Left kidney (tissue), 2 donors: ENCODE results near the gene ADGRF5. TPM values are rescaled to one million over a fixed set of nuclear protein-coding genes. Genes with fewer than 3 reads are reported as not detected.

Experiments used
- DNase-seq: peaks from one replicate; pipeline ENCODE4 v3.0.0-alpha.2; 2013
- polyA plus RNA-seq: library from polyadenylated mRNA; unstranded; fragments of 120-200 nt; gene quantifications from one replicate; pipeline ENCODE4 v1.2.1, GENCODE V29; 2013; ENCODE audit not compliant: insufficient read length

Gene ADGRF5
- polyA plus RNA-seq, 1 donor: 25.5 TPM

DNA sequence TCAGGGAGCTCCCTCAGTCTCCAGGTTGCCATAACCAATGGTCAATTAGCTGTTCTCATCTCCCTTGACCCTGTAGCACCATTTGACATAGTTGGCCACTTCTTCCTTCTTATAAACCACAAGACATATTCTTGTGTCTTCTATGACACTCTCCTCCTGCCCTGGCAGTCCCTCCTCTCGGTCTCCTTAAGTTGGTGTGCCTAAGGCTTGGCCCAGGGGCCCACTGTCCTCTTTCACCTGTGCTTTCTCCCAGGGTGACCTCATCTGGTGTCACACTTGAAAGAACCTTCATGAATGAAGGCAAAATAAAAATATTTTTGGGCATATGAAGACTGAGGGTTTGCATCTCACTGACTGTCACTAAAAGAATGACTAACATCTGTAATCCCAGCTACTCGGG is 9.7 kb upstream of the ADGRF5 start:
- DNase-seq: no peak

GRCh38 chr6:46930331-46930730 is 8.6 kb upstream of the ADGRF5 start:
- DNase-seq: no peak

DNA sequence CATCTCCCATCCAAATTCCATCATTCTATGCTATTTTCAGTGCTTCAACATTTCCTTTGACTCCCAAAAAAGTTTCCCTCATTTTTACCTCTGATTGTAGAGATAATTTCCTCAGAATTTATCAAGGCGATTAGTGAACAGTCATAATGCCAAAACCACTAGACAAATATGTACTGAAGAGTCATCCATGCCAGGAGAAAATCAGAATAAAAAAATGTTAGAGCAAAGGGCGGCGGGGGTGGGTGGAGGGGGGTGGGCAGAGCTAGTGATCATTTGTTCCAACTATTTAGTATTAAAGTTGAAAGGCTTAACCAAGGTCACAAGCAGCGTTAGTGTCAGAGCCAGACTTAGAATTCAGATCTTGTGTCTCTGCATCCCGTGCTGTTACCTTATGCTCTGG is 5.3 kb upstream of the ADGRF5 start:
- no peak for DNase-seq

- DNase-seq: no peak
Observed at GRCh38 chr6:46926481-46926880, 4.7 kb upstream of the ADGRF5 start.

DNA sequence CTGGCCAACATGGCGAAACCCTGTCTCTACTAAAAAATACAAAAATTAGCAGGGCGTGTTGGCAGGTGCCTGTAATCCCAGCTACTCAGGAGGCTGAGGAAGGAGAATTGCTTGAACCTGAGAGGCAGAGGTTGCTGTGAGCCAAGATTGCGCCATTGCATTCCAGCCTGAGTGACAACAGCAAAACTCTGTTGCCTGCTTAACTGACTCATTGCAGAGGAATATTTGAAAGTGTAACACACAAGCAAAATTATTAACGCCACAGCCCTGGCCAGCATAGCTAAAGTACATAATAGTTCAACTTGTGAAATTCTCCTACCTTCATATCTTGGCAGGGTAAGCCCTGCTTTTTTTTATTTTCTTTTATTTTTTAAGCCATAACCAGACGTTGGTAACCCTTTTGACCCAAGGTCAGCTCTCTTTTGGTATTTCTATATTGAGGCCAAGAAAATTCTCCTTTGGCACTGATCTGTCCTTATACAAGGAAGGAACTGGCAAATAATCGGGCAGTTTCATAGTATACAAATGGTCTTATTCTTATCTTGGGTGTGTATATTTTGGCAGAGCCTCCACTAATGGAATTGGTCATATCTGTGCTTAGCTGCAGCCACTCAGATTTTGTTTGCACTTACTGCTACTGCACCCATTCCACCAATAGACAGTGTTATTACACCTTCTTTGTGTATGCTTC is 4.0 kb upstream of the ADGRF5 start:
- no peak for DNase-seq

DNA sequence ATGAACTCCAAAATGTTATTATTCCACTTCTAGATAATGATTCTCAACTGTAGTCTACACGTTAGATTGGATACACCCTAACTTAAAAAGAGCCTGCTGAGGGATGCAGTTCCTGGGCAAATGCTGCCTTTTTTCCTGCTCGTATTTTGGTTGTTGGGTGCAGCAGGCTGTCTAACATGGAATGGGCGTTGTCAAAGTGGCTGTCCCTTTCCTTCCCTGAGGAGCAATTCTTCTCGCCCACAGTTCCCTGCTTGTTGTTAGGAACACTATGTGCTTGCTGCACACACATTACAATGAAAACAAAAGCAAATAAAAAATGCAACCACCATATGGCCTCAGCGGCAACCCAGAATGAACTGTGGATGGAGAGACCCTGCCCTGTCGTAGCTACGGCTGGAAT is 1.7 kb upstream of the ADGRF5 start:
- no peak for DNase-seq

- DNase-seq: no peak
Observed at GRCh38 chr6:46921059-46921458, 679 bp downstream of the ADGRF5 start.

DNA sequence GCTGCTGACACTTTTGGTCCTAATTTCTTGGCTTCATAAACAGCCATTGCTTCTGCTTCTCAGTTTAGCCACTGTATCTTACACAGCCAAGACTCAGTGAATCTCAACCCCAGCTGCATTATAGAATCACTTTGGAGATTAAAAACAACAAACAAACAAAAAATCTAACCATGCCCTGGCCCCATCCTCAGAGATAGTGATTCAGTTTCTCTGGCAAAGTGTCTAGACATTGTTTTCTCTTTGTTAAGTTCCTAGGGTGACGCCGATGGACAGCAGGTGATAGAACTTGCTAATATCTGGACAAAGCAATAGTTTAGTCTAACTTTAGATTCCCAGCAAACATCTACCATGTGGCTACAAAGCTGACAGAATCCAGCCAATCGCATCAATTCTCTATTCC is 2.9 kb downstream of the ADGRF5 start:
- DNase-seq: no peak

DNA sequence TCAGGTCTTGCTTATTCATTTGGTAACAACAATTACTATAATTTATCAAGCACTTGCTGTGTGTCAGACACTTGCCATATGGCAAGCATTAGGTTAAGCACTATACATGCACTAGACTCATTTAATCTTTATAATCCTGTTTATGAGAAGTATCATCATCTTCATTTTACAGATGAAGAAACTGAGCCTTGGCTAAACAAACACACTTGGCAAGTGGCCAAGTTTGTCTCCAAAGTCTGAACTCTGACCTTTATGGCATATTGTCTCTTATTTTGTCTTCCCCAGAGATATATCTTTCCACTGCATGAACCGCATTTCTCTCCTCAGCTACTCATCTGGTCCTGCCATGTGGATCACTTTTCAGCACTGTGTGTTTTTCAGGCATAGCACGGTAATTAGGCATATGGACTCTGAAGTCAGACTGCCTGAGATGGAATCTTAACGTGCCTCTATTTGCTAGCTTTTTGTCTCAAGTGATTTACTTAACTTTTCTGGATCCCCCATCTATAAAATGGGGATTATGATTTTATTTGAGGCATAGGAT is 4.7 kb downstream of the ADGRF5 start:
- DNase-seq: no peak

DNA sequence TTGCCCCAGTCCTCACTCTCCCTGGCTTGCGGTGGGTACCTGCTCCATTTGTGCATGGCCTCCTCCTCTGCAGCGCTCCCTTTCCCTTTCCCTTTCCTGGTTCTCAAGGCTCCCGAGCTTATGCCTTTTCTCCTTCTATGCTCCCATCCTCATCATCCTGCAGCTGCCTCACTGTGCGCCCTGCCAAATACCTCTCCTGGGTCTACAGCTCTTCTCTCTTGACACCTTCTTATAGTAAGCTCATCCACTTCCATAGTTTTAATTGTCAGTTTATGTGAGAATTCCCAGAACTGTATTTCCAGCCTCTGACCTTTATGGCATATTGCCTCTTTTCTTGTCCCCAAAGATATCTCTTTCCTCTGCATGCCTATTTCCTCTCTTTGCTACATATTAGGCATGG is 5.9 kb downstream of the ADGRF5 start:
- no peak for DNase-seq

GRCh38 chr6:46915380-46915779 is 6.4 kb downstream of the ADGRF5 start:
- DNase-seq: no peak

DNA sequence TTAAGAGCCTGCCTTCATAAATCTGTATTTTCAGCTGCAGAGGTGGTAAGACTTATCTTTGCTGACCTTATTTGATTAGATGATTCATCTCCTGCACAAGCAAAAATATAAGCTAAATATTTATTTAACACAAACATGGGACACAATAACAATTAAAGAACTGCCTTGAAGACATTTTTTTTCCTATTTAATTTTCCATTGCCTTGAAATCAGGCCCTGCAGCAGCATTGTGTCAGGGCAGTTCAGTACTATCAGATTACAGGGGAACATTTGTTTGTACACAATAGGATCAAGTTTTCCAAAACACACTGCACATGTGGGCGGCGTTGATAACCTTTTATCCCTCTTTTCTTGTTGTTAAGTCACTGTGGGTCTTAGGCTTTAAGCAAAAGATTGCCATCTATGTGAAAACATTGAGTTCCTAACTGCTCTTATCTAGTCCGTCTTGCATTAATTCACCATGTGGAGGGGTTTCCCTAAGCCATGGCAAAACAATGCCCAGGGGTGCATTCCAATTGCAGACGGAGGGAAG is 7.4 kb downstream of the ADGRF5 start:
- DNase-seq: no peak

GRCh38 chr6:46909371-46909770 is 12.4 kb downstream of the ADGRF5 start:
- no peak for DNase-seq

DNA sequence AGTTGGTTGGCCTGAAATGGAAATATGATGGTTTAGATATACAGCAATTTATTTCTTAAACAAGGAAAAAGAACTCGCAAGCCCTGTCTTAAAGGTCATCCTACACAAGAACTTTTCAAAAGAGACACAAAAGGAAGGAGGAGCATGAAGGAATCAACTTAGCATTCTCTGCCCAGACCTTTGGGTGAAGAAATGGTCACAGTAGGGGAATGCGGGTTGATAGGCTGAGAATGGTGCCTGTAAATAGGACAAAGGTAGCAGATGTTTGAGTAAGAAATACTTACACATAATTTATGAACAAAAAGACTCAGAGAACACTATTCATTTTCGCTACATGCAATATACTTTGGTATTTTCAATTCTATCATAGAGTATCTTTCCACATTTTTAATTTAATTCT is 15.0 kb downstream of the ADGRF5 start:
- no peak for DNase-seq

- DNase-seq: no peak
Observed at GRCh38 chr6:46904117-46904516, 17.6 kb downstream of the ADGRF5 start.

DNA sequence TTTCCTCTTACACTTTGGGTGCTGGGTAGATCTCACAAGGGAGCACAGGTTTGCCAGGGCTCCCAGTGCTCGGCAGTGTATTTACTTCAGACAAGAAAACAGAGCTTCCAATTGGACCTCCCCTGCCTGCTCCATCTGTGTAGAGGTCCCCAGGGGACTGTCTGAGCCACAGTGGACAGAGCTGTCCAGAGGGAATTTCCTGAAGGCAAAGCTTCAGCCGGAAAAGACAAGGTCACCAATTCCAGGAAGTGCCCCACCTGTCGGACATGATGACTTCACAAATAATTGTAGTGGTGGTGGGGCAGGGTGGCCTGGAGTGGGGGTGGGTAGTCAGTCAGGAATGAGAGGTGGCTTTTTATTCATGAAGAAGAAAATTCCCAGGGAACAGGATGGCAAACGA is 18.6 kb downstream of the ADGRF5 start:
- no peak for DNase-seq

- DNase-seq: no peak
Observed at GRCh38 chr6:46901882-46902314, 19.8 kb downstream of the ADGRF5 start.

DNA sequence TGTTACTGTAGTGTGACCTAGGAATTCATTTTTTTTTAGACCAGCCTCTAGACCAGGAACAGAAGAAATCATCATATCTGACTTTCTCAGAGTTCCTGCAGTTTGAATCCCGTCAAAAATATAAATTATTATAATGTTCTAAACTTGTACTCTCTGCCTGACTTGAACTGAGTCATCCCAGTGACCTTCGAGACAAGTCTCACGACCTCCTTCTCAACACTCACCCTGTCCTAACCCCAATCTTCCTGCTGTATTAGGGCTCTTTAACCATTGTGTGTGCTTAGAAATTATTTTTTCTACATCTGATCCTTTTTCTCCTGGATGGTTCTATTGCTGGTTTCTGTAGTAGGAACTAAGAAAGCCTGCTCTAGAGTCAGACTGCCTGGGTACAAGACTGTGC is 21.5 kb downstream of the ADGRF5 start:
- DNase-seq: no peak

DNA sequence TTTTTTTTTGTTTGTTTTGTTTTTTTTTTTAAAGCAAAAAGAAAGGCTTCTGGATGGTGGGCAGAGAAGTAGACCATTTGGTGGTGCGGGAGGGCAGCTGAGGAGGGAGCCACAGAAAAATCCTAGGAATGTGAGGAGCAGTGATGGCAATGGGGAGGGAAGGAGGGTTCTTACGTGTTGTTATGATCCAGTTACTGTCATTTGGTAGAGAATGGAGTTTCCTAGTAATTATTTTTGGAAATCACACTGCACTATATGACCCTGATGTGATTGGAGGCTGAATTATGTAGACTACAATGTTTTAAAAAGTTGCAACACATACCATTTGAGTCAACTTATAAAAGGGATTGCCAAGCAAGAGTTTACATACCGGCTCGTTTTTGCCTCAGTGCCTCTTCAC is 22.1 kb downstream of the ADGRF5 start:
- no peak for DNase-seq

DNA sequence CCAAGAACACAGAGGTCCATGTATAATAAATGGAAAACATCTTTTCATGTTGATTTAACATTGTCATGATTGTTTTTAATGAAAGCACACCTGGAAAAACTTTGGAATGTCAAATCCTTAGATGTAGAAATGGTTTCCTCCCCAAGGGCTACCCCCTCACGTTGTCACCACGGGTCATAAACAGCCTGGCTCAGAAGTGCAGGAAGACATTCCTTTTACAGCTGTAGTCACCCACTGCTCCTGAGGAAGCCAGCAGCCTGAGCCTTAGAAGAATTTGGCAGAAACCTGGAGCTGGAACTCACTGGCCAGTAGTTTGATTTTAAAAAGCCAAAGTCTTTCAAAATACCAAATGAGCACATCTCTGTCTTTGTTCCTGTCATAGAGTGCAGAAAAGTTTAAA is 23.7 kb downstream of the ADGRF5 start:
- DNase-seq: no peak

DNA sequence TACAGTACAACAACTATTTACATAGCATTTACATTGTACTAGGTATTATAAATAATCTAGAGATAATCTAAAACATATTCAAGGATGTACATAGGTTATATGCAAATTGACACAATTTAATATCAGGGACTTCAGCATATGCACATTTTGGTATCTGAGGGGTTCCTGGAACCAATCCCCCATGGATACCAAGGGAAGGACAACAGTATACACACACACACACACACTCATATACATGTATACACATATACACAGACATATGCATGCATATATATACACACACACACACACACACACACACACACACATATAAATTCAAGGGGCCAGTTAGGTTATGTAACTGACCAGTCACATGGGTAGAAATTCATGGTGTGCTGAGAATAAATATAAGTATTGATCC is 24.9 kb downstream of the ADGRF5 start:
- DNase-seq: no peak

- no peak for DNase-seq
Observed at GRCh38 chr6:46895930-46896329, 25.8 kb downstream of the ADGRF5 start.

- DNase-seq: no peak
Observed at GRCh38 chr6:46894433-46894832, 27.3 kb downstream of the ADGRF5 start.

- DNase-seq: no peak
Observed at GRCh38 chr6:46893648-46894047, 28.1 kb downstream of the ADGRF5 start.
